ENCODE measurements around the gene KREMEN1. TPM values are rescaled to one million over a fixed set of nuclear protein-coding genes. Genes with fewer than 3 reads are reported as not detected.

The KREMEN1 gene
- total RNA-seq, 1 donor from 2014 or later: 23.5 TPM

DNA sequence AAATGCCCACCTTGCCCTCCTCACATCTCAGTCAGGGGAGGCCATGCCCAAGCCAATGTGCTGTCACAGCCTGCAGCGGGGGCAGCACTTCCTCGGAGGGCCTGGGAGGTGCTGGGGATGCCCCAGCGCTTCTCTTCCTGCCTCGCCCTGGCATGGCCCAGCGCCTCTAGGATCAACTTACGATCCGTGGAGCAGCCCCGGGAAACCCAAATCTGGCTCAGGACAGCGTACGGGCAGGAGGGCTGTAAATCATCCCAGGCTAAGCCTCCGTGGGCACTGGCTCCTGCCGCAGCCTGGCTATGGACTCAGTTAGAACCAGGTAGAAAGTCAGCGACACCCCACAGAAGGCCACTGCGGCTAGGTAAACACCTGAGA is 71.9 kb downstream of the KREMEN1 start:
- intact Hi-C loops (cut with DNase I): no loop called here
- Histone ChIP-seq H3K27me3 (ENCODE audit: low read depth) (no peaks in the 10 kb centered on the region), H3K4me1 (peaks cover 13% of the 10 kb centered on the region), H3K36me3 (peaks cover 20% of the 10 kb centered on the region), H3K4me3 (no peak overlapping the region), H3K27ac (no peak overlapping the region), H3K9me3 (no peaks in the 10 kb centered on the region)
- DNase-seq (no peak), ATAC-seq (no peak)
- TF ChIP-seq, protein P1, sequence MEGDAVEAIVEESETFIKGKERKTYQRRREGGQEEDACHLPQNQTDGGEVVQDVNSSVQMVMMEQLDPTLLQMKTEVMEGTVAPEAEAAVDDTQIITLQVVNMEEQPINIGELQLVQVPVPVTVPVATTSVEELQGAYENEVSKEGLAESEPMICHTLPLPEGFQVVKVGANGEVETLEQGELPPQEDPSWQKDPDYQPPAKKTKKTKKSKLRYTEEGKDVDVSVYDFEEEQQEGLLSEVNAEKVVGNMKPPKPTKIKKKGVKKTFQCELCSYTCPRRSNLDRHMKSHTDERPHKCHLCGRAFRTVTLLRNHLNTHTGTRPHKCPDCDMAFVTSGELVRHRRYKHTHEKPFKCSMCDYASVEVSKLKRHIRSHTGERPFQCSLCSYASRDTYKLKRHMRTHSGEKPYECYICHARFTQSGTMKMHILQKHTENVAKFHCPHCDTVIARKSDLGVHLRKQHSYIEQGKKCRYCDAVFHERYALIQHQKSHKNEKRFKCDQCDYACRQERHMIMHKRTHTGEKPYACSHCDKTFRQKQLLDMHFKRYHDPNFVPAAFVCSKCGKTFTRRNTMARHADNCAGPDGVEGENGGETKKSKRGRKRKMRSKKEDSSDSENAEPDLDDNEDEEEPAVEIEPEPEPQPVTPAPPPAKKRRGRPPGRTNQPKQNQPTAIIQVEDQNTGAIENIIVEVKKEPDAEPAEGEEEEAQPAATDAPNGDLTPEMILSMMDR (IDR thresholded peaks at IDR 0.05): no peak

DNA sequence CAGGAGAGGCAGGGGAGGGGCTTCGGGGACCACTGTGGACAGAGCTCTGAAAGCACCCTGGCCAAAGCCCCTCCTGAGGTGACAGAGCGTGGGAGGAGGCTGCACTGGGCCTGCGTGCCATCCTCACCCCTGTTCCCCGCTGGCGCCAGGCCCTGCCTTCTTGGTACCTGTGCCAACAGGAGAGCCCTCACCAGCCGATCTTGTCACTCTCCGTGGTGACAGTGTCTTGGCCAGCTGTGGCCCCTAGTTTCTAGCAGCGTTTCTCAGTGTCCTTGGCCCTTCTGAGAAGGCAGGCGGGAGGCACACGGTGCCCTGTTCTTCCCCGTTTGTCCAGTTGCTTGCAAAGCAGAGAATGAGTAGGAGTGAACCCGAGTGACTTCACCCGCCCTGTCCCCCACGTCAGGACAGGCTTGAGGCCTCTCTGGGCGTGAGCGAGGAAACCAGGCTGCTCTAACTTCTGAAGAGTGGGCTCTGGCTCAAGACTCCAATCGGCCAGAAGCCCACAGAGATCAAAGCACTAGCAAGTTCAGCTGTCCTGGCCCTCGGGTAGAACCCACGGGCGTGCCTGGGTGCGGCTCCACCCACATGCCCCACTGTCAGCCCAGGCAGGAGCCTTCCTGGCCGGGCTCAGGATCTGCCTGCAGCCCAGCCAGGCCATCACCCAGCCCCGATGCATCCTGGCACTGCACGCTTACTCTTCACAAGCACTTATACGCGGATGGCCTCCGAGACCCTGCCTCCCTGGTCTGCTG is 72.7 kb downstream of the KREMEN1 start:
- intact Hi-C loops (cut with DNase I): no loop called here
- Histone ChIP-seq H3K9me3 (no peaks in the 10 kb centered on the region), H3K27ac (peak overlapping the region; percentile 34), H3K27me3 (ENCODE audit: low read depth) (no peaks in the 10 kb centered on the region), H3K4me3 (no peak overlapping the region), H3K4me1 (peaks cover 15% of the 10 kb centered on the region), H3K36me3 (peaks cover 16% of the 10 kb centered on the region)
- peak; percentile 15 to 23 for ATAC-seq
- TF ChIP-seq, protein P1 (IDR thresholded peaks at IDR 0.05): no peak
- no peak for DNase-seq

DNA sequence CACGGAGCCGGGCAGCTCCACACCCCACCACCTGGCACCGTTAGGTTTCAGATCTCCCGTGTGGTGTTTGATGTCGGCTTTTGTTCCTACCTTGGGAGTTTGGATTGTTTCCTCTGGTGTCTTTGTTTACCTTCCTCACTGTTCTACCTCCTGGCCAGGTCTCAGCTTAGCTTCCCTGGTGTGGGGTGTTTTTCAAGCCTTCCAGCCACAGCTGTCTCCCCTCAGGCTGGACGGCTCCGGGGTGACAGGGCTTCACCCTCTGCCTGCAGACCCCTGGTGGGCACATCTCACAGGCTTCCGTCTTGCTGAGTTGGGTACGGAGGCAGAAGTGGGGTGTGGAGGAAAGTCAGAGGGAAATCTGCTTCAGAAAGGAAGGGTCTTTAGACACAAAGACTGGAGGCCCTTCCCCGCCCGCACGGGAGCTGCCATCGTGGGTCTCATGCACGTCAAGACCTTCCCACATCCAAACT is 73.3 kb downstream of the KREMEN1 start:
- DNase-seq (no peak), ATAC-seq (no peak)
- H3K36me3 ChIP-seq: peaks cover 16% of the 10 kb centered on the region
- intact Hi-C loops (cut with DNase I): no loop called here
- peaks cover 15% of the 10 kb centered on the region for H3K4me1 ChIP-seq
- H3K4me3 ChIP-seq: no peak overlapping the region
- TF ChIP-seq, protein P1 (IDR thresholded peaks at IDR 0.05): no peak
- no peaks in the 10 kb centered on the region for H3K9me3 ChIP-seq
- peak overlapping the region; percentile 34 for H3K27ac ChIP-seq
- no peaks in the 10 kb centered on the region for H3K27me3 ChIP-seq (ENCODE audit: low read depth)

DNA sequence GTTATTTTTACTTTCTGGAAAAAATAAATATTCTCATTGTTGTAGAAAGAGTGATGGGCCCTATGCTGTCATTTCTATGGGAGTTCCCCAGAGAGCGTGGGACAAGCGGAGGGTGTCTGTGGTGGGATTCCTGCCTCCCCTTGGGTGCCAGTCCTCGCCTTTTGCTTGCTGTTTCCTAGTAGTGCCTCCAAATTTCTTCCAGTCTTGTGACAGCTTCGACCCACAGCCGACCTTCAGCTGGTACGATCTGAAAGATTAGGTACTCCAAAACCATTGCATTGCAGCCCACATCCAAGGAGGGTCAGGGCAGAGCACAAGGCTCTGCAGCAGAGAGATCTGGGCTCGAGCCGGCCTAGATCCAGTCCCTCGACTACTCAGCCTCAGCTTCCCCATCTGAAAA is 73.9 kb downstream of the KREMEN1 start:
- ATAC-seq: no peak
- intact Hi-C loops (cut with DNase I): no loop called here
- TF ChIP-seq, protein P1 (IDR thresholded peaks at IDR 0.05): no peak

DNA sequence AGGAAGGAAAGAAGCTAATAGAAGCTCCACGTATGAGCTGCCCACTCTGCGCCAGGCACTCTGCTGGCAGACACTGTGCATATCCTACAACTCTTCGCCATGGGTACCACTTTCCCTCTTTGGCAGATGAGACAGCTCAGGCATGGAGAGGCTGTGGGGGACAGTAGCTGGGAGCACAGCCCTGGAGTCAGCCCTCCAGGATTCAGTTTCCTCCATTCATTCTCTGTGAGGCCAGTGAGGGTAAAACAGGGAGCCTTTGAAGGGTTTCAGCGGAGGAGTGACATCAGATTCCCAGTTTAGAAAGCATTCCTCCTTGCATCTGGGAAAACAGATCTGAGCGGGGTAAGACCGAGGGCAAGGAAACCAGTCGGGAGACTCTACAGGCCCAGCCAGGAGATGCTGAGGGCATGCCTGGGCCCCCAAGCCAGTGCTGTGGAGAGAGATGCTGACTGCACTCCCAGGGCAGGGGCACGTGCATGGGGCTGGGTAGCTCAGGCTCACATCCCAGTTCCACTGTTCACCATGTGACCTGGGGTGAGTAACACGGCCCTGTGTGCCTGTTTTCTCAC is 74.6 kb downstream of the KREMEN1 start:
- DNase-seq (no peak), ATAC-seq (no peak)
- intact Hi-C loops (cut with DNase I): no loop called here
- peaks cover 24% of the 10 kb centered on the region for H3K4me1 ChIP-seq
- TF ChIP-seq, protein P1 (IDR thresholded peaks at IDR 0.05): no peak
- no peaks in the 10 kb centered on the region for H3K27me3 ChIP-seq (ENCODE audit: low read depth)
- no peak overlapping the region for H3K4me3 ChIP-seq
- no peak overlapping the region for H3K27ac ChIP-seq
- peaks cover 8% of the 10 kb centered on the region for H3K36me3 ChIP-seq
- no peaks in the 10 kb centered on the region for H3K9me3 ChIP-seq

More for the DNA sequence above, 73.9 kb downstream of the KREMEN1 start:
- H3K27ac ChIP-seq: no peak overlapping the region
- no peak for DNase-seq
- H3K27me3 ChIP-seq (ENCODE audit: low read depth): no peaks in the 10 kb centered on the region
- H3K36me3 ChIP-seq: peaks cover 15% of the 10 kb centered on the region
- H3K9me3 ChIP-seq: no peaks in the 10 kb centered on the region
- H3K4me1 ChIP-seq: peaks cover 18% of the 10 kb centered on the region
- no peak overlapping the region for H3K4me3 ChIP-seq
